Stimulated activated CD8-positive, alpha-beta memory T cell treated with anti-CD3 and anti-CD28 coated beads, Interleukin-2, amount 100 ng/mL, for 1 hour (primary cell): ENCODE results near the gene MFRP.

Source experiments
- DNase-seq, 2 donors: peaks; one replicate each; pipeline ENCODE4 v3.0.0-alpha.2; 2020; ENCODE audit warnings: low read depth in 2 of 2

MFRP gene

DNA sequence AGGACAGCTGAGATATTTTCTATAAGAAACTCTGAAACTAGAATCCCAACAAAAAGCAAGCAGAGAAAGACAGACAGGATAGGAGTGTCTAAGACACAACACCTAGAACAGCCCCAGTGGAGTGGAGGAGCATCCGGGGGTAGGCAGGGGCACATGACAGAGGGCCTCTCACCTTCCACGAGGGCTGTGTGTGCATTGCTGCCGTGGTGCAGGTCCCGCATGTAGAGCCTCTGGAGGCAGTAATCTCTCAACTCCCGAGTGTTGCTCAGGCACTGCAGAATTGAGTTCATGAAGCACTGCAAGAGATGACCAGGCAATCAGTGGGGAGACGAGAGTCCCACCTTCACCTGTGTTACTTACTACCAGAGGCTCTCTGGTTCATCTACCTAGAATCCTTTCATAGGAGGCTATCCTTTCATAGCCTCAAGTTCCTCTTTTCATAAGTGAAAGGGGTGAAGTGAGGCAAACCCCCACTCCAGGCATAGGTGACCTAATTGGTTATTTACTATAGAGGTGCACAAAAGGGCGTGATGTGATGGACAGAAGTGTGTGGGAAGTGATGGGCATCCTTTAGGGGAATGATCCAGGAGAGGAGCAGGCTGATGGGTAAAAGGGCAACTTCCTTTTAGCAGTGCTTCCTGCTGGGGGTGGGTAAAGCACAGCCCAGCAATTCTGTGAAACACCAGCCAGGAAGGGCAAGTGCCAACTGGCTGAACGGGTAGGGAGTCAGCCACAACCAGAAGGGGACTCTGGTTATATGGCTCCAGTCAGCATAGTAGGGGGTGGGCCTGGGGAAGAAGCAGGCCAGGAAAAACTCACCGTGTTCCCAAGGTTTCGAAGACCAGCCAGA is 13.1 kb upstream of the MFRP start:
- DNase-seq, result no peak

DNA sequence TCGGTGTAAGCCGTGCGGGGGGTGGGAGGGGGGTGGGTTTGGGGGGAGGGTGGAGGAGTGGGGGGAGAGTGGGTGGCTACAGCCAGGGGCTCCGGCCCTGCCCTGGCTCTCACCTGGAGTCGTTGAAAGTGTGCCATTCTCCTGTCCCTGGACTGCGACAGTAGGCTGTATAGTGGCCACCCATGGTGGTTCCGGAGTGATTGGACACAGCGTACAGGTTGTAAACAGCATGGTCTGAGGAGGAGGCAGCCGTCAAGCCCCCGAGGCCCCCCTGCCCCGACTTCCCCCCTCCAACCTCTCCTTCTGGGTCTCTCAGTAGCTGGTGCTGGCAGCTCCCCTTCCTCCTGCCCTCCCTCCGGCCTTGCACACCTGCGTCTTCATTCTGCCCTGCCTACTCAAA is 10.6 kb upstream of the MFRP start:
- no peak for DNase-seq

DNA sequence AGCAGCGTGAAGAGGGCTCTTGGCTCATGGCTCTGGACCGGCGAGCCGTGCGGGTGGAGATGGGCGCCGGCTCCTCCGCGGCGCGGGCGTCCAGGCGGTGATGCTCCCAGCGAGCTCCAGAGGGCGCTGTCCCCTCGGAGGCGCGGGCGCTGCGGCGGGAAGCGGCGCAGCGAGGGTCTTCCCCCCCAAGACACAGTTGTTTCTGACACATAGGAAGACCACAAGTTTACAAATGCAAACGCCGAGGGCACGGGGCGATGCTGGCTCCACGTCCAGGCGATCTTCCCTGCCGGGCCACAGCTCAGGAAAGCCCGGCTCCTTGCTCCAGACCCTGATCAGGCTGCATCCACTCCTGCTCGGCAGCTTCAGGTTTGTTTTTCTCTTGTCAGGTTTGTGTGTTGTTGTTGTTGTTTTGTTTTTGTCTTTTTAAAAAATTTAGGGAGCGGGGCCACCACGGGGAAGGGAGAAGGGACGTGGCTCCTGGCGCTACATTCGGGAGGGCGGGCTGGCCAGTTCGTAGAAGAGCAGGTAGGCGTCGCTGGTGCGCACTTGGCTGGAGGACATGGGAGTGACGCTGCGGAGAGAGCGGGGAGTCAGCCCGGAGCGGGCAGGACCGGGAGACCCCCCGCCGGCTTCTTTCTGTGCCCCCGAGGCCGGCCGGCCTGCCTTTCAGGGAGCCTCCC is 10.0 kb upstream of the MFRP start:
- DNase-seq, result peak; percentile 39 to 53

DNA sequence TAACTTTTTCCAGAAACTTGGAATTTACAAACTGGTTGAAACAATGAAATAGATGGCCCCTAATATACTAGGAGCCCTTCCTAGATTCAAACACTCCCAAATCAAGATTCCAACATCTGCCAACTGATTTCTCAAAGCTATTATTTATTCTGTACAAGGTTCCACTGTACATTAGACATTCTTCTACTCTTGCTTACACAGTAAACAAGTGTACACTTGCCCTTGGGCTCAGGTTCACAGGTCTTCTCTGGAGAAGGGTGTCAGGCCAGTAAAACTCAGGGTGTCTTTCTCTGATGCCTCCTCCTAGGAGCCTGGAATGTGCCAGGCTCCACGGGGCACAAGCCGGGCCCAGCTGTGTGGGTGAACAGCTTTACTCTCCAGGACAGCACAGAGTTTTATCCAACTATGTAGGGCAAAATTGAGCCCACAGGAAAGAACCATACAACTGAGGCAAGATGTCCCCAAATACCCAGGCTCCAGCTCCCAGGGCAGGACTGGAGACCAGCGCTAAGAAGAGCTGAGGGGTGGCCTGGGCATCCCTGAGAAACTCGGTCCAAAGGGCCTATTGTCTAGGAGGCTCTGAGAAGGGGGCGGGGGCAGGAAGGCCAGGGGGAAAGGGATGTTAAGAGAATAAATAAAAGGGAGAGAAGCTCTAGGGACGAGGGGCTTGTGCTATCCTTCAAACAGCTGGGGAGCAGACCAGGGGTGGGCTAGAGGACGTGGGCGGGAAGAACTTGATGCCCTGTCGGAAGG is 8.8 kb upstream of the MFRP start:
- DNase-seq, result no peak

DNA sequence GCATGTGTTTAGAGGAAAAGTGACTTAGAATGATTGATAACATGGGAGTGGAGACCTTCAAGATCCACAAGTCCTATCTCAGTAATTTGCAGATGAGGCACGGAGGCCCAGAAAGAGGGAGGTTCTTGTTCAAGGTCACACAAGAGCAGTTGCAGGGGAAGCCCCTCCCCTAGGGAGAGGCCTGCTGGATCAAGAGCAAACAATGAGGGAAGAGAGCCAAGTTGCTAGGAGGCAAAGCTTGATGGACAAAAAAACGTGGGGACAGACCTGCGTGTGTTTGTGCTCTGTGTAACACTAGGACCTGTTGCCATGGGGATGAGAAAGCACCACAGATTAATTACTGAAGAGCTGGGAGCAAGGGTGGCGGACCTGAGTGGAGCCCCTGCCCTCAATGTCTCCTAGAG is 6.4 kb upstream of the MFRP start:
- no peak for DNase-seq

DNA sequence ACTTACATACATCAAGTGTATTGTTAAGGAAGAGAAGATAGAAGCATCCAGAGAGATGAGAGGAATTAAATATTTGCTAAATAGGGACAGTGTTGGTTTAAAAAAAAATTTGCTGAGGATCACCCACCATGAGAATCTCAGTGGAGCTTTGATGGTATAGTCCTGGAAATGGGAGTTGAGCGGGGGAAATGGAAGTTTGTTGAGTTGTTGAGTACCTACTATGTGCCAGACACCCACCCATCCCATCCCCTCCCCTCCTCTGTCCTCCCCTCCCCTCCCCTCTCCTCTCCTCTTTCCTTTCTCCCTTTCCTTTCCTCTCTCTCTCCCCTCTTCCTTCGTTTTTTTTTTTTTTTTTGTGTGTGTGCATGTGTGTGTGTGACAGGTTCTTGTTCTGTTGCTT is 4.7 kb upstream of the MFRP start:
- DNase-seq, result no peak

DNA sequence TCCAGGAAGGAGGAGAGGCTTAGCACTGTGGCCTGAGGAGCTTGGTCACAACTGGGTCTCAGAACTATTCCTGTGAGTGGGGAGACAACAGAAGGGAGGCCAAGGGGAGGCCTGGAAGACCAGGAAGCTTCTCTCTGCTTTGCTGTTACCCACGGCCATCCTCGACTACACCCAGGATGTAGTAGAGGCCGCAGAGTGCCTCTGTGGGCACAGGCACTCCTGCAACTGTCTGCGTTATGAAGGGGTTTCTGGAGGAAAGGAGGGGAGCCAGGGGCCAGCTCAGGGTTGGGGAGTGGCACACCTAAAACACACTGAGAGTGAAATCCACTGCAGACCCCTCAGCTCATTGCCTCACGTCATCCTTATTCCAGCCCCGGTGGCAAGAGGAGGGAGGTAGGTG is 3.8 kb upstream of the MFRP start:
- no peak for DNase-seq

DNA sequence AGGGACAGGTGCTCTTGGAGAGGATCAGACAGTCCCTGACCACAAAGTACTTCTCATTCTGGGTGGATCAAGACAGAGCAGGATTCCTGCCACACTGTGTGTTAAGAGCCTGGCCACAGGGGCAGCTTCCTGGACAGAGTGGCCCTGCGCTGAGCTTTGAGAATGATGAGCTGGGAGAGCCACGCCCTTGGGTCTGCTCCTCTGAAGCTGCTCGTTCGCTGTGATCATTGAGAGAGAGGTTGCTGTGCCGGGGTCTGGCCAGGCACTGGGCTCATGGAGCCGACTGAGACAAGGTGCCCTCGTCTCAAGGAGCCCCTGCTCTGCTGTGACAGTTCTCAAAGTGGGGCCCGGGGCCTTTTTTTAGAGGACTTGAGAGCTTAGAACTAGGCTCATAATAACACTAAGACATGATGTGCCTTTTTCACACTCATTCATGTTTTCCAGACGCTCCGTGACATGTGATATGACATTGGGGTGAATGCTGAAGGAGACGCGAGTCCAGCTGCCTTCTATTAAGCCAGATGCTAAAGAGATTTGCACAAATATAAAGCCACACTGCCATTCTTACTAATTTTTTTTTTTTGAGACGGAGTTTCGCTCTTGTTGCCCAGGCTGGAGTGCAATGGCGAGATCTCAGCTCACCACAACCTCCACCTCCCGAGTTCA is 1.6 kb upstream of the MFRP start:
- DNase-seq, result no peak

DNA sequence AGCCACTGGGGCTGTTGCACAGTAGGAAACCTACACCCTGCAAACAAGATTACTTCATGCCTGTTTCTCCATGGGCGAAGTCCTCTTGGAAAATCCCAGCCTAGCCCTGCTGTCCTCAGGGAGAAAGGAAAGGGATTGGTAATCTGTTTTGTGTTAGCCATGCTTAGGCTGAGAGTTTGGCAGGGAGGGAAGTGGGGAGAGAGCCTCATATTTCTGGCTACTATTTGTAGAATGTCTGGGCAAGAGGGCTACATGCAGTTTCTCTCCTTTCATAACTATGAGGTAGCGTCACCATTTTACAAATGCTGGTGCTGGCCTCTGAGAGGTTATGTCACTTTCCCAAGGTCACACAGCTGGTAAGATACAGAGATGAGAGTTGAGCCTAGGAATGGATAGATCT is 737 bp upstream of the MFRP start:
- DNase-seq, result no peak

DNA sequence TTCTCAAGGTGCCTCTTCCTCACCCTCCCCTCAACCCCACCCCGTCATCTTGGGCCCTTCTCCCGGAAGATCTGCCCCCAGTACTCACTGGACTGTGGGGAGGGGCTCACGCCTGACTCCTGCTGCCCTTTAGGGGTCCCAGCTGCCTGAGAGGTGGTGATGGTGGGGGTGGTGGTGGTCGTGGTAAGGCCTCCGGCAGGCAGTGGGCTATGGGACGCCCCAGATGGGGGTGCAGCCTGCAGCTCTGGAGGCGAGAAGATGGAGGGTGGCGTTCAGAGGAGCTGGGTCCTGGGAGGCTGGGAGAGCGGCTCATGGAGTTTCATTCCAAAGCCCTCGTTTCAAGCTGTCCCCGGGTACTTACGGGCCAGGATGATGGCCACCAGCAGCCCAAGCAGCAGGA is 820 bp downstream of the MFRP start:
- DNase-seq, result no peak

DNA sequence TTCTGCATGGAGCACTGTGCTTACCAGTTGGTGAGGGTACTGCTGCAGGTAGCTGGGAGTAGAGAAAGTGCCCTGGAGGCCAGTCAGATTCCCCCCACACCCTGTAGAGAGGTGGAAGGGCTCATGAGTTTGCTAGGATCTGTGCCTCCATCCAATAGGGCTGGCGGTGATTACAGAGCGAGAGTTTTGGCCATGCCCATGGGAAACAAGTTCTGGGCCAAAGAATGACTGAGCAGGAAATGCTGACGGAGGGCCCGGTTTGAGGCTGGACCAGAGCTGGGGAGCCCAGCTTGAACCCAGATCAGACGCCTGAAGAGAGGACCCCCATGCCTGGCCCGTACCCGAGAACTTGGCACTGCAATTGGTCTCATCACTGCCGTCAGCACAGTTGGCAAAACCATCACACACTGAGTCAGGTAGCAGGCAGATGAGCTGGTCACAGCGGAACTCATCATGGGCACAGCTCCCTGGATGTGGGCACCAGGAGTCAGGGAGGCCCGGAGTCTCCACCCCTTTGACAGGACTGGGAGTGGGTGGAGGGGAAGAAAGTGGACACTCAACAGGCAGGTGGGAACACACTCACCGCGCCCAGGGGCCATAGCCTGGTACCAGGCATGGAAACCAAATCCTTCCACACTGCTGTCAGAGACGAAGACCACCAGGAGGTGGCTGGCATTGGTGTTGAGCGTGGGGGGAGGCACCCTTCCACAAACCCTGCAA is 2.1 kb downstream of the MFRP start:
- DNase-seq, result no peak

DNA sequence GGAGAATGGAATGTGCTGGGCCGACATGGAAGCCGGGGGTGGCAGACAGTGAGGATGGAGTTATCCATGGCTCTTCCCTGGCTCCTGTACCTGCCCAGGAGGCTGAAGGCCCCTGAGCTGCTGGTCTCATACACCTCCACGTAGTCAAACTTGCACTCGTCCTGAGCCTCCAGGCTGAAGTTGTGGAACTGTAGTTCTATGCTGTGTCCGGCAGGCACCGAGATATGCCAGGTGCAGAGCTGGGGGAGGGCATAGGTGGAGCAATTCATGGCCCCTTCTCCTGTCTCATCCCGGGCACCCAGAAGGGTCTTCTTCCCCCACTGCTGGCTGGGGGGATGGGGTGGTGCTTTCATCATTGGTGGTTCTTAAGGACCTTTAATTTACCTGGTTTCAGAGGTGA is 2.8 kb downstream of the MFRP start:
- DNase-seq, result no peak

DNA sequence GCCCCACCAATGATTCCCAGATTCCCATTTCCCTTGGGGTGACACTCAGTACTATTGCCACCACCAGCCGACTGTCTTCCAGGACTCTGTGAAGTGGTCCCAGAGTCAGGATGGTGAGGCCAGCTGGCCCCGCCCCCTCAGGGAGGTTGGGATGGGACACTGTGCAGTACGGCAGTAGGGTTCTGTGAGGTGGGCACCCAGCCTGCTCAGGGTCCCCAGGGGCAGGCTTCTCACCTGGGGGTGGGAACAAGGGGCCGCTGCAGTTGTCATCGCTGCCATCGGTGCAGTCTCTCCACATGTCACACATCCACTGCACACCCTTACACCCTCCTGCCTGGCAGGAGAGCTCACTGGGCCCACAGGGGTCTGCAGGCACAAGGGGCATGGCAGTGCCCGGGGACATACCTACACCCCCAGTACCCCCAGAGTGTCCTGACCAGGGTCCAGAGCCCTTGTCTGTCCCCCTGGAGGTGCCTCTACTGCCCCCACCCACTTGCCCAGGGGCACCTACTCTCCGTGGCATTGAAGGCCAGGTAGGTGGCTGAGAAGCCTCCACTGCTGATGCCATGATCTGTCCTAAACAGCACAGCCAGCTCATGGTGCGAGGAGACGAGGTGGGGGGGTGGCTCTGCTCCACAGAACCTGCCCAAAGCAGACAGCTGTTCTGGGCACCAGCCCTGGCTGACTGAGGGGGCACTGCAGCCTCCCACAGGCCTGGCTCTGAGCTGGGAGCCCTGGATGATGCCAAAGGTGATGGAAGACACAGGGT is 4.0 kb downstream of the MFRP start:
- no peak for DNase-seq

DNA sequence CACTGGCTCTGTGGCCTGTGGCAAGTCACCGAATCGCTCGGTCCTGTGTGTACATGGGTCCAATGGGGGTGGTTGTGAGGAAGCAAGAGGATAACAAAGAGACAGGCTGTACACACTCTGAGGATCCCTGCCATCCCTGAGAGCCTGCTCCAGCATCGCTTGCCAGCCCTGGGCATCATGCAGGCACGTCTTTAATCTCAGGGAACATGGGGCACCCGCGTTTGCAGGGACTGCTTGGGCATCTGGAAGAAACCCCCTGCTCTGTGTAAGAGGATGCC is 4.5 kb downstream of the MFRP start:
- DNase-seq, result no peak

DNA sequence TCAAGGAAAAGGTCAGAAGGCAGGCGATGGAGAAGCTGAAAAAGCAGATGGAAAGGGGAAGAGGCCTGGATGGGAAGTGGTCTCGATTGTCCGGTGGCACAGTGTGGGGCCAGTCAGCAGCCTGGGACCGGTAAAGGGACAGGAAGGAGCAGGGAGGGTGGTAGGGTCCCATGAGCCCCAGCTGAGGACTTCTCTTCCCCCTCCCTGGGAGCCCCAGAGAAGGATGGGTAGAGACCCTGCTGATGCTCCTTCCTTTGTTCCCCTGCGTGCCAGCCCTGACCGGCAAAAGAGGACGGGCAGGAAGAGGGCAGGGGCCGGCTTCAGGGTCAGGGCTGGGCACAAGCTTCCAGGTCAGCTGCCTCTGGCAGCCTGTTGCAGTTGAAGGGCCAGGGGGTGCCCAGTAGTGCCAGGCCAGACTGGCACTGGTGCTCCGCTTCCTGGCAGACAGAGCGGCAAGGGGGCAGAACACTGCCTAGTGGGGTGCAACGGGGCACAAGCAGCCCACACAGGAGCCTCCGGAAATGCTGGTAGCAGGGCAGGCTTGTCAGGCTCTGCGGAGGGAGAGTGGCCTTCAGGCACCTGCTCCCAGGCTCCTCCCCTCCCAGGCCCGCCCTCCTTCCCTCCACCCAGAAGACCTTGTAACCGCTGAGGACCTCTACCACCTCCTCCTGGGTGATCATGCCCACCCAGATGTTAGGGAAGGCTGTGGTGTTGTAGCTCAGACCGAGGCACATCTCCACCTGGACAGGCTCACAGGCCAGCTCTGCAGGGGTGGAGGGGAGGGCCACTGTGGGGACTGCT is 5.1 kb downstream of the MFRP start:
- no peak for DNase-seq

DNA sequence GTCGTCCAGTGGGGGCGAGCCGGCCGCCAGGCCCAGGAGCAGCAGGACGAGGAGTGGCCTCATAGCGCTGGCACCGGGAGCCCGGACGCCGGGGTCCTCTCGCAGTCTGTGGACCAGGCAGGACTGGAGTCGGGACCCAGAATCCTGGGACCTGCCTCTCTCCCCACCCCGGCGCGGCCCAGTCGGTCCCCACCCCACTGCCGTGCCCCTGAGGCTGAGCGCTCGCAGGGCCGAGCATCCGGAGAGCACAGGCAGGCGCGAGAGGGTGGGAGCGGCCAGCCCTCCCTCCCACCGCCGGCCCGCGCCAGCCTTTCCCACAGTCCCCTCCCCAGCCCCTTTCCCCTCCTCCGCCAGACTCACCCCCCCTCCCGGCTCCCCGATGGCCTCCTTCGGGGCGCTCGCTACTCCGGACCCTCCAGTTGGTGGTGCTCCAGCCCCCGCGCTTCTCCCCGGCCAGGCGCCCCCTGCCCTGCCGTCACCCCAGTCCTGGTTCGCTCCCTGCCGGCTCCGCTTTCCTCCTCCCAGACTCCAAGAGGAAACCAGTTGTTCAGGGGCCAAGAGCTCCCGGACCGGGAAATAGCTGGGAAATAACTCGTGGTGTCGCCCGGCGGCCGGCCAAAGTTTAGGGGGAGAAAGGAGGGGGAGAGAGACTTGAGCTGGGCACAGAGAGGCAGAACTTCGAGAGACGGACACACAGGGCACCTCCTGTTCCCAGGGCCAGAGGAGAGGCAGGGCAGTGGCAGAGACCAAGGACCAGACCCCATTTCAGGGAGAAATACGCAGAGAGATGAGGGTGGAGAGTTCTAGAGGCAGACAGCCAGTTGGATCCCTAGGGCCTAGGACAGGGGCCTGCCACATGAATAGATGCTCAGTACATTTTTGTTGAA is 5.9 kb downstream of the MFRP start, which contains the start of gene C1QTNF5:
C1QTNF5 (minus strand) TSS at position 549 of the 887 bp plus-strand sequence; CDS start at position 63, 486 bp downstream.
- DNase-seq, result no peak

DNA sequence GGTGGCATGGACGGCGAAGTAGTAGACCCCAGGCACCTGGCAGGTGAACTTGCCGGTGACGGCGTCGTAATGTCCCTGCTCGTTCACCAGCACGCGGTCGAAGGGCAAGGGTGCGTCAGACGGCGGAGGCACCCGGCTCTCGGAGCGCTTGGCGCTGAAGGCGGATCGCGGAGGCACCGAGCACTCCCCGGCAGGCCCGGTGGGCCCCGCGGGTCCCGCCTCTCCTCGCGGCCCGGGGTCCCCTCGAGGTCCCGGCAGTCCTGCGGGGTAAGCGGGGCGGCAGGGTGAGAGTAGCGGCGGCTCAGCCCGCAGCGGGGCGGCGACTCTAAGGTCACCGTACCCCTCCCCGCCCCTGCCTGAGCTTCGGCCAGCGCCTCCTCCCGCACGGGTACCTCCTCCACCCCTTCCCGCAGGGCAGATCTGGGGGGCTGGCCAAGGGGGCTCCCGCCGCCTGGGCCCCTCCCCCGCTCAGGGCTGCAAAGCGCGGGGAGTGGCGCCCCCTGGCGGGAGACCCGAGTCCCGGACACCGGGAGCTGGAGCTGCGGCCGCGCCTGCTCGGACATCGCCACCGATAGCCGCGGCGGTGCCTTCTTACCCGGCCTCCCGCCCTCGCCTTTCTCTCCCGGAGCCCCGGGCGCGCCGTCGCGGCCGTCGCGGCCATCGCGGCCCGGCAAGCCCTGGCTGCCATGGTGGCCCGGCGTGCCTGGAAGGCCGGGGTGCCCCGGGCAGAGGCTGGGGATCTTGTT is 6.7 kb downstream of the MFRP start:
- DNase-seq, result no peak

DNA sequence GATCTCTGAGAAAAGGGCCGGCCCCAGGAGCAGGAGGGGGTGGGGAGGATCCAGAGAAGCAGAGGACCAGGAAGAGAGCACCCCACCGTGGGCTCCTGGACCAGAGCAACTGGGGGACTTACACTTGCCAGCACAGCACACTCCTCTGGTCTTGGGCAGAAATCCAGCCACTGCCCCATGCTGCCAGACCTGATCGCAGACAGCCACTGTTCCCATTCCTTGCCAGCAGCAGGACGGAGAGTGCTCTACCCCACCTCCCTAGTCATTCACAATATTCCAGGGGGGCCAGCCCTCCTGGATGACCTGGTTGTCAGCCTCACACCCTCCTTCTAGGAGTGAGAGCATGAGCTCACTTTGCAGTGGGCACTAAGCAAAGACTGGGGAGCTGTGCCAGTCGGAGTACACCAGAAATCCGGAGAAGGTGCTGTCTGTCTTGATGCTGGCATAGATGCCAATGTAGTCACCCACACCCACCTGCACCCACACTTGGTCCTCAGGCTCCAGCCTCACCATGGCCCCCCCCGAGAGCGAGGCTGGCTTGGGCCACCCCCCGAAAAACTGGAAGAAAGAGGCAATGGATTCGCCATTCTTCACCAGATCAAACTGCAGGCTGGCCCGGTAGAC is 7.4 kb downstream of the MFRP start:
- no peak for DNase-seq
